ENCODE measurements around the gene SETD1B.

SETD1B gene

DNA sequence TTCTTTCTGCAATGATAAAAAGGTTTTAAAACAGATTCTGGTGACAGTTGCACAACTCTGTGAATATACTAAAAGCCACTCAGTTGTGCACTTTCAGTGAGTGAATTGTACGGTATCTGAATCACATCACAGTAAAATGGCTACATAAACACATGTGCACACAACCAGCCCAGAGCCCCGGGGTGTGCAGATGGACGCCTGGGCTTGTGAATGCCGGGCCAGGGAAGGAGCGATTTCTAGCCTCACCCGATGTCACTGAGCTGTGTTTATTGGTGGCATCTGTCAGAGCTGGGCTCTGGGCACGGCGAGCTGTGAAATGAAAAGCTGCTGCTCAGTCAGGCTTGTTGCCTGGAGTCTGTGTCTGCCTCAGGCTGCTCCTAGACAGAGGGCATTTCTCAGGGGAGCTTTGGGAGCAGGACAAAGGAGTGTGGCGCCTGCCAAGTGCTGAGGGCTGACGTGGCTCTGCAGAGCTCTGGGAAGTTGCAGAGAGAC lies 36.2 kb upstream of the SETD1B start:
- H3K4me2 ChIP-seq (ENCODE audit: low read length), result no peak overlapping the region
- H3K36me3 ChIP-seq (replicated peaks; ENCODE audit: low read depth, low read length), result no peaks in the 10 kb centered on the region
- H3K79me2 ChIP-seq (ENCODE audit: low read length), result no peaks in the 10 kb centered on the region
- H3K27me3 ChIP-seq (ENCODE audit: low read depth, low read length), result no peaks in the 10 kb centered on the region
- H3K4me3 ChIP-seq (ENCODE audit: low read length), result no peak overlapping the region
- TF ChIP-seq, protein P1, sequence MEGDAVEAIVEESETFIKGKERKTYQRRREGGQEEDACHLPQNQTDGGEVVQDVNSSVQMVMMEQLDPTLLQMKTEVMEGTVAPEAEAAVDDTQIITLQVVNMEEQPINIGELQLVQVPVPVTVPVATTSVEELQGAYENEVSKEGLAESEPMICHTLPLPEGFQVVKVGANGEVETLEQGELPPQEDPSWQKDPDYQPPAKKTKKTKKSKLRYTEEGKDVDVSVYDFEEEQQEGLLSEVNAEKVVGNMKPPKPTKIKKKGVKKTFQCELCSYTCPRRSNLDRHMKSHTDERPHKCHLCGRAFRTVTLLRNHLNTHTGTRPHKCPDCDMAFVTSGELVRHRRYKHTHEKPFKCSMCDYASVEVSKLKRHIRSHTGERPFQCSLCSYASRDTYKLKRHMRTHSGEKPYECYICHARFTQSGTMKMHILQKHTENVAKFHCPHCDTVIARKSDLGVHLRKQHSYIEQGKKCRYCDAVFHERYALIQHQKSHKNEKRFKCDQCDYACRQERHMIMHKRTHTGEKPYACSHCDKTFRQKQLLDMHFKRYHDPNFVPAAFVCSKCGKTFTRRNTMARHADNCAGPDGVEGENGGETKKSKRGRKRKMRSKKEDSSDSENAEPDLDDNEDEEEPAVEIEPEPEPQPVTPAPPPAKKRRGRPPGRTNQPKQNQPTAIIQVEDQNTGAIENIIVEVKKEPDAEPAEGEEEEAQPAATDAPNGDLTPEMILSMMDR (IDR thresholded peaks at IDR 0.05; ENCODE audit: low read depth, low read length), result no peak
- TF ChIP-seq EZH2phosphoT487 (IDR thresholded peaks at IDR 0.05; ENCODE audit: low read depth), result no peak
- no peak overlapping the region for H3K9ac ChIP-seq (ENCODE audit: low read length)
- H3K27ac ChIP-seq (ENCODE audit: low read length), result no peak overlapping the region
- no peaks in the 10 kb centered on the region for H4K20me1 ChIP-seq (ENCODE audit: insufficient read depth, low read length)
- no peaks in the 10 kb centered on the region for H3K4me1 ChIP-seq (ENCODE audit: low read length)
- H2AFZ ChIP-seq (ENCODE audit: low read depth, low read length), result no peak overlapping the region
- H3K9me3 ChIP-seq (ENCODE audit: insufficient read depth, low read length), result no peaks in the 10 kb centered on the region

DNA sequence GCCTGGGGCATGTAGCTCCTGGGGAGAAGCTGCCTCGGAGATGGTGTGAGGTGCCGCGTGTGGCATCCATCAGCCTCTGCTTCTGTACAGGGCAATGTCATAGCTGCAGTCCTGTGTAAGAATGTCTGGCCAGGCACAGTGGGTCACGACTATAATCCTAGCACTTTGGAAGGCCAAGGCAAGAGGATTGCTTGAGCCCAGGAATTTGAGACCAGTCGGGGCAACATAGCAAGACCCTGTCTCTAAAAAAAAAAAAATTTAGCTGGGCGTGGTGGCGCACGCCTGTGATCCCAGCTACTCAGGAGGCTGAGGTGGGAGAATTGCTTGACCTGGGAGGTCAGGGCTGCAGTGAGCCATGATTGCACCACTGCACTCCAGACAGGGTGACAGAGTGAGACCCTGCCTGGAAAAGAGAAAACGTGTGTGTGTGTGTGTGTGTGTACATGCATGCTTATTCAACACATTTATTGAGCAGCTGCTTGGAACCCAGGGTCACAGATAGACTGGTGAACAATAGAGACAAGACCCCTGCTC lies 34.4 kb upstream of the SETD1B start:
- peaks cover 6% of the 10 kb centered on the region for H3K4me1 ChIP-seq (ENCODE audit: low read length)
- H3K27me3 ChIP-seq (ENCODE audit: low read depth, low read length), result no peaks in the 10 kb centered on the region
- no peak overlapping the region for H3K27ac ChIP-seq (ENCODE audit: low read length)

DNA sequence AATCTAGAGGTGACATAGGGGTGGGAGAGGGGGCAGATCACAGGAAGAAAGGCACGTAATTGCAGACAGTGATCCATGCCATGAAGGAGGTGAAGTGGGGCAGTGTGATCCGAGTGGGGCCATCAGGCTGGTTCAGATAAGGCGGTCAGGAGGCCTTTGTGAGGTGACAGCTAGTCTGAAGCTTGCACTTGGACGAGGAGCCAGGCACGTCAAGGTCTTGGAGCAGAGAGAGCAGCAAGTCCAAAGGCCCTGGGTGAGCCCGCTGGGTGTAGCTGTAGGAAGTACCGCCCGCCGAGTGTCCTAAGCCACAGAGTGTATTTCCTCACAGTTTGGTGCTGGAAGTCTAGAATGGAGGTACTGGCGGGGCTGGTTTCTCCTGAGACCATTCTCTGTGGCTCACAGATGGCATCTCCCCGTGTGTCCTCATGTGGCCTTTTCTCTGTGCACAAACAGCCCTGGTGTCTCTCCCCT lies 33.9 kb upstream of the SETD1B start:
- Histone ChIP-seq H3K79me2 (ENCODE audit: low read length) (no peaks in the 10 kb centered on the region), H3K27ac (ENCODE audit: low read length) (no peak overlapping the region), H3K9ac (ENCODE audit: low read length) (no peak overlapping the region), H3K27me3 (ENCODE audit: low read depth, low read length) (no peaks in the 10 kb centered on the region), H3K9me3 (ENCODE audit: insufficient read depth, low read length) (no peaks in the 10 kb centered on the region), H3K4me2 (ENCODE audit: low read length) (no peak overlapping the region), H2AFZ (ENCODE audit: low read depth, low read length) (no peak overlapping the region), H3K4me1 (ENCODE audit: low read length) (peaks cover 6% of the 10 kb centered on the region), H4K20me1 (ENCODE audit: insufficient read depth, low read length) (no peaks in the 10 kb centered on the region), H3K4me3 (ENCODE audit: low read length) (no peak overlapping the region), H3K36me3 (replicated peaks; ENCODE audit: low read depth, low read length) (no peaks in the 10 kb centered on the region)
- TF ChIP-seq, protein P1 (IDR thresholded peaks at IDR 0.05; ENCODE audit: low read depth, low read length), result no peak
- TF ChIP-seq EZH2phosphoT487 (IDR thresholded peaks at IDR 0.05; ENCODE audit: low read depth), result no peak

More for the DNA sequence above, 34.4 kb upstream of the SETD1B start:
- TF ChIP-seq, protein P1 (IDR thresholded peaks at IDR 0.05; ENCODE audit: low read depth, low read length), result no peak
- no peak for TF ChIP-seq EZH2phosphoT487 (IDR thresholded peaks at IDR 0.05; ENCODE audit: low read depth)
- Histone ChIP-seq H3K9ac (ENCODE audit: low read length) (no peak overlapping the region), H3K36me3 (replicated peaks; ENCODE audit: low read depth, low read length) (no peaks in the 10 kb centered on the region), H2AFZ (ENCODE audit: low read depth, low read length) (no peak overlapping the region), H3K4me3 (ENCODE audit: low read length) (no peak overlapping the region), H3K79me2 (ENCODE audit: low read length) (no peaks in the 10 kb centered on the region), H3K4me2 (ENCODE audit: low read length) (no peak overlapping the region), H4K20me1 (ENCODE audit: insufficient read depth, low read length) (no peaks in the 10 kb centered on the region), H3K9me3 (ENCODE audit: insufficient read depth, low read length) (no peaks in the 10 kb centered on the region)

DNA sequence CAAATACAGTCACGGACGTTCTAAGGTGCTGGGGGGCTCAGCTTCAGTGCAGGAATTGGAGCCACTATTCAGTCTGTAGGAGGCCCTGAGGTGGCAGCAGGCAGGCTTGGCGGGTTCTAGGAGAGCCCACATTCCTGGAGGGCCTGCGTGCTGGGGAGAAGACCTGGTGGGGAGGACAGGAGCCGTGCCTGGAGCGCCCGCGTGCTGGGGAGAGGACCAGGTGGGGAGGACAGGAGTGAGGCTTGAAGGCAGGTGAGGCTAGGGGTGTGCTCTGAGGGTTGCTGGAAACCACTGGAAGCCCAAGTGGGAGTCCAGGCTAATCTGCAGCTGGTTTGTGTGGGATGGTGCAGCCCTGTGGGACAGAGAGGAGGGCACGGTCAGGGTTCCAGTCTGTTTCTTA lies 33.4 kb upstream of the SETD1B start:
- no peak overlapping the region for H2AFZ ChIP-seq (ENCODE audit: low read depth, low read length)
- H3K4me2 ChIP-seq (ENCODE audit: low read length), result no peak overlapping the region
- no peak for TF ChIP-seq EZH2phosphoT487 (IDR thresholded peaks at IDR 0.05; ENCODE audit: low read depth)
- TF ChIP-seq, protein P1 (IDR thresholded peaks at IDR 0.05; ENCODE audit: low read depth, low read length), result no peak

More for the DNA sequence above, 33.4 kb upstream of the SETD1B start:
- Histone ChIP-seq H3K36me3 (replicated peaks; ENCODE audit: low read depth, low read length) (no peaks in the 10 kb centered on the region), H4K20me1 (ENCODE audit: insufficient read depth, low read length) (no peaks in the 10 kb centered on the region), H3K9ac (ENCODE audit: low read length) (no peak overlapping the region), H3K27me3 (ENCODE audit: low read depth, low read length) (no peaks in the 10 kb centered on the region), H3K9me3 (ENCODE audit: insufficient read depth, low read length) (no peaks in the 10 kb centered on the region), H3K27ac (ENCODE audit: low read length) (no peak overlapping the region), H3K4me3 (ENCODE audit: low read length) (no peak overlapping the region), H3K4me1 (ENCODE audit: low read length) (peaks cover 8% of the 10 kb centered on the region), H3K79me2 (ENCODE audit: low read length) (no peaks in the 10 kb centered on the region)

All from OCI-LY3 (cell line).